ENCODE results near the gene ZNF609. TPM values are rescaled to one million over a fixed set of nuclear protein-coding genes. Genes with fewer than 3 reads are reported as not detected.

The ZNF609 gene
- total and polyA plus RNA-seq, 10 of the 15 experiments (the other 5 are each of a cell fraction or from before 2014, with no cell fraction given) = 5.1 to 35.3 (median 13.6) TPM

DNA sequence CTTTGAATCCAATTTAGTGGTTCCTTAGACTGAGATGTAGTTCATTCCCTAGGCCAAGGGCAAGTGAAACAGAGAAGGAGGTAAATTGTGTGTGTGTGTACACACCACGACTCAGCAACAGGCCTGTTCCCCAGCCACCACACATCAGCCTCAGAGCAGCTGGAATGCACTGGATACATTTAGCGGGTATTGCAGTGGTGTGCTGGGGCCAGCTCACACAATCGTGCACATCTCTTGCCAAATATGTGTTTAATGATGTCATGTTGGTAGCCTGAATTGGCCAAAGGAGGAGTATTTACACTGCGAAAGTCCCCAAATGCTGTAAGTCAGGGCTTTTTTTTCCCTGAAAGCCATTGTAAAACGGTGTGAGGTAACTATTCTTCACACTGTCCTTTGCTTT, 232.8 kb downstream of the ZNF609 start:
- intact Hi-C loops (cut with micrococcal nuclease; ENCODE audit: unreplicated experiment) = no loop called here
- no peak overlapping the region for H3K4me3 ChIP-seq
- no peak overlapping the region for H3K4me2 ChIP-seq (ENCODE audit: control insufficient read depth, insufficient read depth)
- in situ Hi-C loops (cut with MboI) = no loop called here
- ChIA-PET RAD21 (ENCODE audit: unreplicated experiment) (interaction anchor here (4.8 kb wide), 1 partner anchor 35 kb away, joined by 22 read pairs; no protein-coding TSS in a partner anchor), SMC1A (ENCODE audit: uncharacterized antibody, unreplicated experiment) (interaction anchor here (0.8 to 1.2 kb wide), 2 partner anchors 41 to 202 kb away, joined by 3 read pairs; no protein-coding TSS in a partner anchor), POLR2A (no interaction called here), CTCF (interaction anchor here (1.0 to 15.4 kb wide), 3 partner anchors 9 to 36 kb away, joined by 4 to 267 read pairs (median 6); no protein-coding TSS in a partner anchor)
- H3K9ac ChIP-seq (ENCODE audit: control insufficient read depth, insufficient read depth, low read length) = no peak overlapping the region
- no peaks in the 10 kb centered on the region for H3K9me3 ChIP-seq (replicated peaks; ENCODE audit: control insufficient read depth, insufficient read depth, low read length)
- H3K27ac ChIP-seq (ENCODE audit: control insufficient read depth, insufficient read depth) = no peak overlapping the region
- FAIRE-seq = no peak
- no peaks in the 10 kb centered on the region for H3K27me3 ChIP-seq (replicated peaks in 1 of 2; ENCODE audit: control insufficient read depth in 2 of 2, insufficient read depth in 2 of 2, low read length in 1 of 2)
- BruUV-seq (replicated peaks) = no TSS peak
- WGBS (ENCODE audit: insufficient coverage, insufficient replicate concordance, low lambda C conversion rate, missing lambda C conversion rate) = 97% methylated on average over 5 of the region's 5 CpGs
- peaks cover 30% of the 10 kb centered on the region for H3K79me2 ChIP-seq (ENCODE audit: control insufficient read depth, insufficient read depth, low read length)
- H3K4me1 ChIP-seq (ENCODE audit: control insufficient read depth, insufficient read depth, low read length) = peaks cover 22% of the 10 kb centered on the region
- H2AFZ ChIP-seq (ENCODE audit: control insufficient read depth, low read depth, low read length) = no peak overlapping the region
- no peaks in the 10 kb centered on the region for H4K20me1 ChIP-seq (ENCODE audit: control insufficient read depth, insufficient read depth)
- no peak for DNase-seq (ENCODE audit: low read depth, low spot score)
- no peak for ATAC-seq
- TF ChIP-seq, protein P1, sequence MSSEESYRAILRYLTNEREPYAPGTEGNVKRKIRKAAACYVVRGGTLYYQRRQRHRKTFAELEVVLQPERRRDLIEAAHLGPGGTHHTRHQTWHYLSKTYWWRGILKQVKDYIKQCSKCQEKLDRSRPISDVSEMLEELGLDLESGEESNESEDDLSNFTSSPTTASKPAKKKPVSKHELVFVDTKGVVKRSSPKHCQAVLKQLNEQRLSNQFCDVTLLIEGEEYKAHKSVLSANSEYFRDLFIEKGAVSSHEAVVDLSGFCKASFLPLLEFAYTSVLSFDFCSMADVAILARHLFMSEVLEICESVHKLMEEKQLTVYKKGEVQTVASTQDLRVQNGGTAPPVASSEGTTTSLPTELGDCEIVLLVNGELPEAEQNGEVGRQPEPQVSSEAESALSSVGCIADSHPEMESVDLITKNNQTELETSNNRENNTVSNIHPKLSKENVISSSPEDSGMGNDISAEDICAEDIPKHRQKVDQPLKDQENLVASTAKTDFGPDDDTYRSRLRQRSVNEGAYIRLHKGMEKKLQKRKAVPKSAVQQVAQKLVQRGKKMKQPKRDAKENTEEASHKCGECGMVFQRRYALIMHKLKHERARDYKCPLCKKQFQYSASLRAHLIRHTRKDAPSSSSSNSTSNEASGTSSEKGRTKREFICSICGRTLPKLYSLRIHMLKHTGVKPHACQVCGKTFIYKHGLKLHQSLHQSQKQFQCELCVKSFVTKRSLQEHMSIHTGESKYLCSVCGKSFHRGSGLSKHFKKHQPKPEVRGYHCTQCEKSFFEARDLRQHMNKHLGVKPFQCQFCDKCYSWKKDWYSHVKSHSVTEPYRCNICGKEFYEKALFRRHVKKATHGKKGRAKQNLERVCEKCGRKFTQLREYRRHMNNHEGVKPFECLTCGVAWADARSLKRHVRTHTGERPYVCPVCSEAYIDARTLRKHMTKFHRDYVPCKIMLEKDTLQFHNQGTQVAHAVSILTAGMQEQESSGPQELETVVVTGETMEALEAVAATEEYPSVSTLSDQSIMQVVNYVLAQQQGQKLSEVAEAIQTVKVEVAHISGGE (CRISPR knock-in tag; IDR thresholded peaks at IDR 0.05) = no peak
- TF ChIP-seq, protein P2, sequence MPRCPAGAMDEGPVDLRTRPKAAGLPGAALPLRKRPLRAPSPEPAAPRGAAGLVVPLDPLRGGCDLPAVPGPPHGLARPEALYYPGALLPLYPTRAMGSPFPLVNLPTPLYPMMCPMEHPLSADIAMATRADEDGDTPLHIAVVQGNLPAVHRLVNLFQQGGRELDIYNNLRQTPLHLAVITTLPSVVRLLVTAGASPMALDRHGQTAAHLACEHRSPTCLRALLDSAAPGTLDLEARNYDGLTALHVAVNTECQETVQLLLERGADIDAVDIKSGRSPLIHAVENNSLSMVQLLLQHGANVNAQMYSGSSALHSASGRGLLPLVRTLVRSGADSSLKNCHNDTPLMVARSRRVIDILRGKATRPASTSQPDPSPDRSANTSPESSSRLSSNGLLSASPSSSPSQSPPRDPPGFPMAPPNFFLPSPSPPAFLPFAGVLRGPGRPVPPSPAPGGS (IDR thresholded peaks at IDR 0.05; ENCODE audit: borderline replicate concordance, insufficient read depth, low read depth, low read length, poor library complexity, severe bottlenecking) = peak; percentile 12
- peak in 1 of 2 experiments; percentile 10; a peak in 1 of 4 replicates for TF ChIP-seq BHLHE40 (IDR thresholded peaks at IDR 0.05; ENCODE audit: borderline replicate concordance in 1 of 2, low read depth in 2 of 2, low read length in 1 of 2)
- TF ChIP-seq, protein P3, sequence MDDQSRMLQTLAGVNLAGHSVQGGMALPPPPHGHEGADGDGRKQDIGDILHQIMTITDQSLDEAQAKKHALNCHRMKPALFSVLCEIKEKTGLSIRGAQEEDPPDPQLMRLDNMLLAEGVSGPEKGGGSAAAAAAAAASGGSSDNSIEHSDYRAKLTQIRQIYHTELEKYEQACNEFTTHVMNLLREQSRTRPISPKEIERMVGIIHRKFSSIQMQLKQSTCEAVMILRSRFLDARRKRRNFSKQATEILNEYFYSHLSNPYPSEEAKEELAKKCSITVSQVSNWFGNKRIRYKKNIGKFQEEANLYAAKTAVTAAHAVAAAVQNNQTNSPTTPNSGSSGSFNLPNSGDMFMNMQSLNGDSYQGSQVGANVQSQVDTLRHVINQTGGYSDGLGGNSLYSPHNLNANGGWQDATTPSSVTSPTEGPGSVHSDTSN (IDR thresholded peaks at IDR 0.05; ENCODE audit: insufficient replicate concordance, low read depth, low read length) = no peak
- peaks cover 5 to 15% of the 10 kb centered on the region in 2 experiments for H3K36me3 ChIP-seq (ENCODE audit: control insufficient read depth in 2 of 2, insufficient read depth in 2 of 2, low read length in 1 of 2)
